Lower leg skin (tissue), 3 donors: ENCODE results near the gene UGP2.

Source experiments
- POLR2A ChIP-seq, 2 donors: fragments of 450-650 bp; IDR thresholded peaks; one replicate each; pipeline ENCODE4 v1.6.1; 2016 to 2017; ENCODE audit warnings: antibody characterized with exemption in 2 of 2, mild to moderate bottlenecking in 1 of 2, moderate library complexity in 1 of 2
- TF ChIP-seq, protein P1 (sequence below), 3 donors: fragments of 450-650 bp; IDR thresholded peaks; one replicate each; pipeline ENCODE4 v1.5.1; 2016; ENCODE audit warnings: antibody characterized with exemption in 3 of 3, mild to moderate bottlenecking in 3 of 3, moderate library complexity in 2 of 3

DNA sequence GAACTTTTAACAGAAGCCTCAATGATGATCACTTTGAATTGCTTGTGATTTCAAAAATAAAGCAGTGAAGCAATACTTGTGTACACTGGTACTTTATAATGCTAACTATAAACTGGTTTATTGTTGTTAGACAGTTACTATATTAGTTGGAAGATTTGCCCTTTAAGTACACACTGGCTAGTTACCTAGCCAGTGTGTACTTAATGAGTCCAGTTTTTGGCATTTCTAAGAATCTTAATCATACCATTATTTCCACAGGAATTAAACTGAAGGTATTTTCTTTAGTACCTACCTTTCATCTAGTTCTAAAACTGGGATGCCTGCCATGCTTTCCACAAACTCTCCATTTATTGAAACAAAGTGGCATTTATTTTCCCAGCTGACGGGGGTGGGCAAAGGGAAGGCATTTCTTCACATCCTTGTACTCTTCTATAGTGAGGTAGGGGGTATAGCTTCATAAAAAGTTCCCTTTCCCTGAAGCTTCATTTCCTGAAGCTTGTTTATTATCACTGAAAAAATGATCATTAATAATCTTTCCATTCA is 49.9 kb downstream of the UGP2 start:
- TF ChIP-seq, protein P1, sequence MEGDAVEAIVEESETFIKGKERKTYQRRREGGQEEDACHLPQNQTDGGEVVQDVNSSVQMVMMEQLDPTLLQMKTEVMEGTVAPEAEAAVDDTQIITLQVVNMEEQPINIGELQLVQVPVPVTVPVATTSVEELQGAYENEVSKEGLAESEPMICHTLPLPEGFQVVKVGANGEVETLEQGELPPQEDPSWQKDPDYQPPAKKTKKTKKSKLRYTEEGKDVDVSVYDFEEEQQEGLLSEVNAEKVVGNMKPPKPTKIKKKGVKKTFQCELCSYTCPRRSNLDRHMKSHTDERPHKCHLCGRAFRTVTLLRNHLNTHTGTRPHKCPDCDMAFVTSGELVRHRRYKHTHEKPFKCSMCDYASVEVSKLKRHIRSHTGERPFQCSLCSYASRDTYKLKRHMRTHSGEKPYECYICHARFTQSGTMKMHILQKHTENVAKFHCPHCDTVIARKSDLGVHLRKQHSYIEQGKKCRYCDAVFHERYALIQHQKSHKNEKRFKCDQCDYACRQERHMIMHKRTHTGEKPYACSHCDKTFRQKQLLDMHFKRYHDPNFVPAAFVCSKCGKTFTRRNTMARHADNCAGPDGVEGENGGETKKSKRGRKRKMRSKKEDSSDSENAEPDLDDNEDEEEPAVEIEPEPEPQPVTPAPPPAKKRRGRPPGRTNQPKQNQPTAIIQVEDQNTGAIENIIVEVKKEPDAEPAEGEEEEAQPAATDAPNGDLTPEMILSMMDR (IDR thresholded peaks at IDR 0.05) = no peak
- no peak for TF ChIP-seq POLR2A (IDR thresholded peaks at IDR 0.05)
